SK-N-SH (cell line): ENCODE data around the gene ASCL2.

Source experiments
- GABPA ChIP-seq: IDR thresholded peaks from 2 replicates; pipeline ENCODE4 v1.4.0; 2012; ENCODE audit warnings: low read depth, mild to moderate bottlenecking
- POLR2AphosphoS5 ChIP-seq: IDR thresholded peaks from 2 replicates; pipeline ENCODE4 v1.6.1; 2012; ENCODE audit warnings: low read depth, low read length
- RXRA ChIP-seq: IDR thresholded peaks from 2 replicates; pipeline ENCODE4 v1.4.0; 2012; ENCODE audit warnings: low read depth, mild to moderate bottlenecking, borderline replicate concordance
- TF ChIP-seq, protein P1 (sequence below): fragments of 200-600 bp; sonication (generic); IDR thresholded peaks from 2 replicates; pipeline ENCODE4 v1.6.1; 2017; ENCODE audit warnings: antibody characterized with exemption, mild to moderate bottlenecking, moderate library complexity

- TF ChIP-seq, protein P1, sequence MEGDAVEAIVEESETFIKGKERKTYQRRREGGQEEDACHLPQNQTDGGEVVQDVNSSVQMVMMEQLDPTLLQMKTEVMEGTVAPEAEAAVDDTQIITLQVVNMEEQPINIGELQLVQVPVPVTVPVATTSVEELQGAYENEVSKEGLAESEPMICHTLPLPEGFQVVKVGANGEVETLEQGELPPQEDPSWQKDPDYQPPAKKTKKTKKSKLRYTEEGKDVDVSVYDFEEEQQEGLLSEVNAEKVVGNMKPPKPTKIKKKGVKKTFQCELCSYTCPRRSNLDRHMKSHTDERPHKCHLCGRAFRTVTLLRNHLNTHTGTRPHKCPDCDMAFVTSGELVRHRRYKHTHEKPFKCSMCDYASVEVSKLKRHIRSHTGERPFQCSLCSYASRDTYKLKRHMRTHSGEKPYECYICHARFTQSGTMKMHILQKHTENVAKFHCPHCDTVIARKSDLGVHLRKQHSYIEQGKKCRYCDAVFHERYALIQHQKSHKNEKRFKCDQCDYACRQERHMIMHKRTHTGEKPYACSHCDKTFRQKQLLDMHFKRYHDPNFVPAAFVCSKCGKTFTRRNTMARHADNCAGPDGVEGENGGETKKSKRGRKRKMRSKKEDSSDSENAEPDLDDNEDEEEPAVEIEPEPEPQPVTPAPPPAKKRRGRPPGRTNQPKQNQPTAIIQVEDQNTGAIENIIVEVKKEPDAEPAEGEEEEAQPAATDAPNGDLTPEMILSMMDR = no peak
- TF ChIP-seq POLR2AphosphoS5 = no peak
- no peak for TF ChIP-seq RXRA
- no peak for TF ChIP-seq GABPA
Observed at GRCh38 chr11:2258501-2259465, 11.6 kb downstream of the ASCL2 start.
